ENCODE measurements around the gene FER.

The FER gene

DNA sequence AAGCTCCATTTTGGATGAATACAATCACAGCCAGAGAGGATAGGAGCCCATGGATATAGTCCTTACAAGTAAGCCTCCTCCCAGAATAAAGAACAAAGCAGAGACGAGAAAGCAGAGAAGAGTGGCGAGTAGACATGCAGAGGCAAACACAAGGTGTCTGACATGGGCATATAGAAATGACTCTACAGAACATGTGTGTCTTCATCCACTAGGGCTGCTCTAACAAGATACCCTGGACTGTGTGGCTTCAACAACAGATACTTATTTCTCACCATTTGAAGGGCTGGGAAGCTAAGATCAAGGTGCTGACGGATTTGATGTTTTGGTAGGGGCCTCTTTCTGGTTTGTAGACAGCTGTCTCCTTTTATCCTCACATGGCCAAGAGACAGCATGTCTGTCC is 32.3 kb upstream of the FER start:
- DNase-seq (ENCODE audit: low spot score), result no peak
- in situ Hi-C loops (cut with MboI; ENCODE audit: low sequenced_read_pairs, unreplicated experiment), result no loop called here
- TF ChIP-seq, protein P1, sequence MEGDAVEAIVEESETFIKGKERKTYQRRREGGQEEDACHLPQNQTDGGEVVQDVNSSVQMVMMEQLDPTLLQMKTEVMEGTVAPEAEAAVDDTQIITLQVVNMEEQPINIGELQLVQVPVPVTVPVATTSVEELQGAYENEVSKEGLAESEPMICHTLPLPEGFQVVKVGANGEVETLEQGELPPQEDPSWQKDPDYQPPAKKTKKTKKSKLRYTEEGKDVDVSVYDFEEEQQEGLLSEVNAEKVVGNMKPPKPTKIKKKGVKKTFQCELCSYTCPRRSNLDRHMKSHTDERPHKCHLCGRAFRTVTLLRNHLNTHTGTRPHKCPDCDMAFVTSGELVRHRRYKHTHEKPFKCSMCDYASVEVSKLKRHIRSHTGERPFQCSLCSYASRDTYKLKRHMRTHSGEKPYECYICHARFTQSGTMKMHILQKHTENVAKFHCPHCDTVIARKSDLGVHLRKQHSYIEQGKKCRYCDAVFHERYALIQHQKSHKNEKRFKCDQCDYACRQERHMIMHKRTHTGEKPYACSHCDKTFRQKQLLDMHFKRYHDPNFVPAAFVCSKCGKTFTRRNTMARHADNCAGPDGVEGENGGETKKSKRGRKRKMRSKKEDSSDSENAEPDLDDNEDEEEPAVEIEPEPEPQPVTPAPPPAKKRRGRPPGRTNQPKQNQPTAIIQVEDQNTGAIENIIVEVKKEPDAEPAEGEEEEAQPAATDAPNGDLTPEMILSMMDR (IDR thresholded peaks at IDR 0.05; ENCODE audit: borderline replicate concordance, control extremely low read depth, extremely low read depth, insufficient read depth, missing control alignments), result no peak

DNA sequence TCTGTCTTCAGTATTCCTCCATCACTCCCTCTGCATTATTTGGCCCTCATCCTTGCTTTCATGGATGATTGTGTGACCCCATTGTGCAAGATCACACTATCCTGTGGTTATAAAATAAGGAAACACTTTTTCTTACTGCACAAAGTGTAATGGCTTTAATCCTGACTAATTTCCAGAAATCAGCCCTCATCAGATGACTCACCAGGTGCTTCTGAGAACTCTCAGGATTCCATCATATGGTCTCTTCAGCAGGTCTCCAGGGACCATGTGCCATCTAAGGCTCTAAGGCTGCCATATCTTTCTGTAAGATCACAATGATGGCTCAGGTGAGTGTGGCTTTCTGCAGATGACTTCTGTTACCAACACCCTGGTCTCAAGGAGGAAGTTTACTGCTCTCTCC is 27.3 kb upstream of the FER start:
- TF ChIP-seq, protein P1 (IDR thresholded peaks at IDR 0.05; ENCODE audit: borderline replicate concordance, control extremely low read depth, extremely low read depth, insufficient read depth, missing control alignments), result no peak
- in situ Hi-C loops (cut with MboI; ENCODE audit: low sequenced_read_pairs, unreplicated experiment), result no loop called here
- peak; percentile 27 for DNase-seq (ENCODE audit: low spot score)

DNA sequence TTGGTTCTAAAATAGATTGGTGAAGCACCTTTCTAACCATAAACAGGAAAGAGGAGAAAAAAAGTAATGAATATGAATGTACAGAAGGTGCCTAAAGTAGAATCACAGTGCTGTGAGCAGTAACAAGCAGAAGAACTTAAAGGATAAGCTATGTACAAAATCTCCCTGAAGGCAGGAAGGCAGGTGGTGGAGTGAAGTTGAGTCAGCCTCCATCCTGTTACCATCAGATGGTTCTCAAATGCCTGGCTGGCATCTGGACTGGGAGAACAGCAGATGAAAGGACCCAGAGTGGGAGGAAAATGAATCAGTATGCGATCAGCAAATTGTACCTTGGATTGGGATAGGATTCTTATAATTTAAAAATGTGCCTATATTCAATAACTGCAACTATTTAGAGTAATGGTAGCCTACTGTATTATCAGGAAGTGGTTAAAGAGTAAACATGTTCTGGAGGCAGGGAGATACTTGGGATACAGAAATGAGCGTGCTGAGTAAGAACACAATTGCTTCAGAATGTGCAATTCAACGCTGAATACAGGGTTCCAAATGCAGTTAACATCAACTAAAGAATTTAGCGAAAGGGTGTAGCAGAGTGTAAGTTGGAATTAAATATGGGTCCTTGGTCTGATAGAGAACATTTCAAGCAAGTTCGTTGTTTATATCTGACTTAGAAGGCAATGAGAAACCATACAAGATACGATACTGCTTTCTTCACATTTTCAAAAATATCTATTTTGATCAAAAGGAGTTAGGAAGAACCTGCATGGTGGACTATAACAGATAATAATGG is 21.1 kb upstream of the FER start:
- no peak for DNase-seq (ENCODE audit: low spot score)

DNA sequence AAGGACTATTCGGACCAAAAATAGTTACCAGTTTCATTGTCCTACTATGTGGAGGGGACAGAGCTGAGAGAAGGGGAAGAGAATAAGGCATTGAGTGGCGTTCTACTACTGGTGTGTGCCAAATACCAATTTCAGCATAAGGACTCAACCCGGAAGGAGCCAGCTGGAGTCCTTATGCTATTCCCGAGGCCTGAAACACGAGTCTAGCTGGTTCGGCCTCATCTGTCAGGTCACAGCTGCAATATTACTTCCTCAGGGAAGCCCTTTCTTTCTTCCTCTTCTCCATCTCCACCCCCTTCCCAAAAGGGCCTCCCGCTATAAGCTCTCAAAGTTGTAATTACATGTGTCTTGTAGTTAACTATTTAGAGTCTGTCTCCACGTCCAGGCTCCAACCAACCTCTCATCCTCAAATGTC is 20.5 kb upstream of the FER start:
- no peak for DNase-seq (ENCODE audit: low spot score)
- in situ Hi-C loops (cut with MboI; ENCODE audit: low sequenced_read_pairs, unreplicated experiment), result no loop called here
- TF ChIP-seq, protein P1 (IDR thresholded peaks at IDR 0.05; ENCODE audit: borderline replicate concordance, control extremely low read depth, extremely low read depth, insufficient read depth, missing control alignments), result no peak

More for the DNA sequence above, 21.1 kb upstream of the FER start:
- TF ChIP-seq, protein P1 (IDR thresholded peaks at IDR 0.05; ENCODE audit: borderline replicate concordance, control extremely low read depth, extremely low read depth, insufficient read depth, missing control alignments), result no peak
- in situ Hi-C loops (cut with MboI; ENCODE audit: low sequenced_read_pairs, unreplicated experiment), result no loop called here

DNA sequence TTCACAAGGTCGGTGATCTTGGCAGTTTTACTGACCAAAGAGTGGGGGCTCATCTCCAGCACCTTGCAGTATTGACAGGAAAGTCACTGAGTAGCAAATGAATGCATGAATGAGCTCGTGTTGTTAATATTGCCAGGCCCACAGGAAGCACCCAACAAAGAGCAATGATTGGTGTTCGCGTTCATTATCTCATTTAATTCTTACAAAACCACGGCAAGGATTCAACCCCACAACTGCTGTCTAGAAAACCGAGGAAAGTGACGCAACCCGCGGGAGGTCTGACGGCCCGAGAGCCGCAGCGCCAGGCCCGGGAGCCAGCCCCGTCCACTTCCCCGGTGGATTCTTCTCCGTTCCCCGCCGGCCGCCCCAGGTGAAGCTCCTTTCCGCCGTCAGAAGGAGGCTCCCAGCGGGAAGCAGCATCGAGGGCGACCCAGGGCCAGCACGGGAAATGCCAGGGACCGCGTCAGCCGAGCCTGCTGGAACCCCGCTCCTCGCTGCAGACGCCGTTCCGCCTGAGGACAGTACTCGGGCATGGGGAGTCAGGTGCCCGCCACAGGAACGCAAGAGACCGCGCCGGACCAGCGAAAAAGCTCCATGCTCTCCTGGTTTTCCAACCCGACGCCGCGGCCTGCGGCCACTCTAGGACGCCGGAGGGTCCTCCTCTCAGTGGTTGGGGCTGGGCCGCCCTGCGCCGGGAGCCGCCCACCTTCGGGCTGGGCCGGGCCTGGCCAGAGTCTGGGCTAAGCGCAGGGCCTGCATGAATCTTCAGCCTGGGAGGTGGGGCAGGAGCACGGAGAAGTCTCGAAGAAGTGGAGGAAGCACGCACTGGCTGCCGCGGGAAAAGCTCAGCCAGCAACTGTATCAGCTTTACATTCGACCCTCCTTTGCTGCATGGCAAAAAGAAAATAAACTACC is 19.8 kb upstream of the FER start:
- peak; percentile 83 for DNase-seq (ENCODE audit: low spot score)
- TF ChIP-seq, protein P1 (IDR thresholded peaks at IDR 0.05; ENCODE audit: borderline replicate concordance, control extremely low read depth, extremely low read depth, insufficient read depth, missing control alignments), result no peak
- in situ Hi-C loops (cut with MboI; ENCODE audit: low sequenced_read_pairs, unreplicated experiment), result no loop called here

DNA sequence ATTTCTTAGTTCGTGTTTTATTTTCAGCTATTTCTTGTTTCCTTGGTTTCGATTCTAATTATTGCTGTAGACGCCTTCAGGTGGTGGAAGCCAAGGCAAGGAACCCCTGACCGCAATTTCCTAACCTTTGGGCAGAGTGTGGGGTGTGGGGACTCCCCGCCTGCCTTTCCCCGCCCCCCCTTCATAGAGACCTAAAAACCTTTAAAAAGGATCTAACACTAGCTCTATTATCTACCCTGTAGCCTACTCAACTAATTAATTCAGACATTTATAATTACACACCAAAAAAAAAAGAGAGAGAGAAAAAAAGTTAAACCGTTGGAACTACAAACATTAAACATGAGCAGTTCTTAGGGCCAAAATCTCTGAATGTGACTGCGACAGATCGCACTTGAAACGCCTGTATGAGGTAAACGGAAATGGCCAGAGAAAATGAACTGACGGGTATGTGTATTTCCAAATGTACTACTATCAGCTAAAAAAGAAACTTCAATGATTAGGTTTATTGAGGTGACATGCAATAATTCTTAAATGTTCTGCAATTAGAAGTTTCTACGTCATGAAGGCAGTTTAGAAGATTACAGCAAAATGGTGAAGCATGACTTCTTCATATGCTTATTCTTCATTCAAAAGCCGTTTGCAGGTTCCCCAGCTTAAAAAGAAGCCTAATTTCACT is 19.0 kb upstream of the FER start:
- peak; percentile 30 for DNase-seq (ENCODE audit: low spot score)
- in situ Hi-C loops (cut with MboI; ENCODE audit: low sequenced_read_pairs, unreplicated experiment), result no loop called here
- TF ChIP-seq, protein P1 (IDR thresholded peaks at IDR 0.05; ENCODE audit: borderline replicate concordance, control extremely low read depth, extremely low read depth, insufficient read depth, missing control alignments), result no peak
